Ascending aorta (tissue), 2 donors: ENCODE measurements around the gene TEX10. TPM values are rescaled to one million over a fixed set of nuclear protein-coding genes. Genes with fewer than 3 reads are reported as not detected.
"Not testable (repeated sequence)": the region's sequence is repeated elsewhere in the genome, so short reads cannot be mapped to it uniquely, and the experiment has no call there.

Source experiments
- DNase-seq, 2 donors: peaks; one replicate each; pipeline ENCODE4 v3.0.0-alpha.2; 2019; ENCODE audit warnings: low spot score in 2 of 2
- H3K27ac ChIP-seq, 2 donors: fragments of 200-600 bp; sonication (generic); one replicate each; pipeline ENCODE4 v1.5.1; 2016 to 2017; ENCODE audit warnings: mild to moderate bottlenecking in 1 of 2
- H3K27me3 ChIP-seq: fragments of 200-600 bp; sonication (generic); one replicate; pipeline ENCODE4 v1.5.1; 2017
- H3K36me3 ChIP-seq, 2 donors: fragments of 200-600 bp; sonication (generic); one replicate each; pipeline ENCODE4 v1.5.1; 2016
- H3K4me1 ChIP-seq, 2 donors: fragments of 200-600 bp; sonication (generic); one replicate each; pipeline ENCODE4 v1.5.1; 2016 to 2017; ENCODE audit warnings: mild to moderate bottlenecking in 1 of 2
- H3K4me3 ChIP-seq, 2 donors: fragments of 200-600 bp; sonication (generic); one replicate each; pipeline ENCODE4 v1.5.1; 2016 to 2017; ENCODE audit warnings: mild to moderate bottlenecking in 1 of 2
- H3K9me3 ChIP-seq, 2 donors: fragments of 200-600 bp; sonication (generic); one replicate each; pipeline ENCODE4 v1.5.1; 2016
- intact Hi-C: fragments of 100-400 bp; cut with DNase I; formaldehyde crosslinking; loops from one replicate; pipeline ENCODE4 v1.15.1; 2023
- total RNA-seq: library from RNA; depleted of rRNA; stranded (reverse); fragments of >200 nt; gene quantifications from one replicate; pipeline ENCODE4 v1.1.0, GENCODE V29; 2016
- TF ChIP-seq, protein P1 (sequence below), 3 experiments: fragments of 200-600 bp in 2 of 3; fragments of 450-650 bp in 1 of 3; sonication (generic) in 2 of 3; IDR thresholded peaks; one replicate each; pipeline ENCODE4 v1.5.1; 2016 to 2019; ENCODE audit warnings: antibody characterized with exemption in 3 of 3, mild to moderate bottlenecking in 1 of 3, moderate library complexity in 1 of 3

Gene TEX10
- total RNA-seq, 1 donor from 2014 or later, result 2.3 TPM

DNA sequence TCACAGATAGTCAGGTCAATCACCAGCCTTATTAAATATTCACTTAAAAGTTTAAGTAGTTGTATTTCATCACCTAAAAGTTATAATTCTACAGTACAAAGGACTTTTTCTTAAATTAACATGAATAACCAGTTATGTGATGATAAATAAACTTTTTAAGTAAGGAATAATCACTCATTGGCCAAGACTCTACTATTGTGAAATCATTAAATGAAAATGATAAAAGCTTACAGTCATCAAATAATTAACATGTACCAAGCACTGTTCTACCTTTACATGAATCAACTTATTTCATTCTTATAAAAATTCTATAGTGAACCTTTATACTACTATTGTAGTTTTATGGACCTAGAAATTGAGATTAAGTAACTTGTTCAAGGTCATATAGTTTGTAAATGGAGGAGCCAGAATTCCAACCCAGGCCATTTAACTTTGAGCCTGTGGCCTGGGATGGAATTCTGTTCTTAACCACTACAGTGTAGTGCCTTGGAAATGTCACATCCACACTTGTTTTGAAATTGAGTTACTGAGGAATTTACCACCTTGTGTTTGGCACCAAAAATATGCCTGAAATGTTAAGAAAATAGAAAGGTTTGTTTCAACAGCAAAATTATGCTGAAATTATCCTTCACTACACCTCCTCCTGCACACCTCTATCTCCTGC is 41.4 kb upstream of the TEX10 start:
- no peak overlapping the region for H3K4me3 ChIP-seq
- no peaks in the 10 kb centered on the region for H3K9me3 ChIP-seq
- DNase-seq, result no peak
- intact Hi-C loops, result no loop called here
- no peak overlapping the region for H3K27ac ChIP-seq
- no peaks in the 10 kb centered on the region for H3K4me1 ChIP-seq
- H3K27me3 ChIP-seq, result no peaks in the 10 kb centered on the region
- H3K36me3 ChIP-seq, result peaks cover 0 to 3% of the 10 kb centered on the region in 2 donors
- TF ChIP-seq, protein P1, sequence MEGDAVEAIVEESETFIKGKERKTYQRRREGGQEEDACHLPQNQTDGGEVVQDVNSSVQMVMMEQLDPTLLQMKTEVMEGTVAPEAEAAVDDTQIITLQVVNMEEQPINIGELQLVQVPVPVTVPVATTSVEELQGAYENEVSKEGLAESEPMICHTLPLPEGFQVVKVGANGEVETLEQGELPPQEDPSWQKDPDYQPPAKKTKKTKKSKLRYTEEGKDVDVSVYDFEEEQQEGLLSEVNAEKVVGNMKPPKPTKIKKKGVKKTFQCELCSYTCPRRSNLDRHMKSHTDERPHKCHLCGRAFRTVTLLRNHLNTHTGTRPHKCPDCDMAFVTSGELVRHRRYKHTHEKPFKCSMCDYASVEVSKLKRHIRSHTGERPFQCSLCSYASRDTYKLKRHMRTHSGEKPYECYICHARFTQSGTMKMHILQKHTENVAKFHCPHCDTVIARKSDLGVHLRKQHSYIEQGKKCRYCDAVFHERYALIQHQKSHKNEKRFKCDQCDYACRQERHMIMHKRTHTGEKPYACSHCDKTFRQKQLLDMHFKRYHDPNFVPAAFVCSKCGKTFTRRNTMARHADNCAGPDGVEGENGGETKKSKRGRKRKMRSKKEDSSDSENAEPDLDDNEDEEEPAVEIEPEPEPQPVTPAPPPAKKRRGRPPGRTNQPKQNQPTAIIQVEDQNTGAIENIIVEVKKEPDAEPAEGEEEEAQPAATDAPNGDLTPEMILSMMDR (IDR thresholded peaks at IDR 0.05), result no peak

DNA sequence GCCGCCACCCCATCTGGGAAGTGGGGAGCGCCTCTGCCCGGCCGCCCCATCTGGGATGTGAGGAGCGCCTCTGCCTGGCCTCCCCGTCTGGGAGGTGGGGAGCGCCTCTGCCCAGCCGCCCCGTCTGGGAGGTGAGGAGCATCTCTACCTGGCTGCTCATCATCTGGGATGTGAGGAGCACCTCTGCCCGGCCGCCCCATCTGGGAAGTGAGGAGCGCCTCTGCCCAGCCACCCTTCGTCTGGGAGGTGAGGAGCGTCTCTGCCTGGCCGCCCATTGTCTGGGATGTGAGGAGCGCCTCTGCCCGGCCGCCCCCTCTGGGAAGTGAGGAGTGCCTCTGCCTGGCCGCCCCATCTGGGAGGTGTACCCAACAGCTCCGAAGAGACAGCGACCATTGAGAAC is 40.2 kb upstream of the TEX10 start:
- H3K36me3 ChIP-seq, H3K27me3 ChIP-seq, H3K4me3 ChIP-seq, H3K27ac ChIP-seq, H3K4me1 ChIP-seq, H3K9me3 ChIP-seq, intact Hi-C loops, DNase-seq: not testable (repeated sequence)

DNA sequence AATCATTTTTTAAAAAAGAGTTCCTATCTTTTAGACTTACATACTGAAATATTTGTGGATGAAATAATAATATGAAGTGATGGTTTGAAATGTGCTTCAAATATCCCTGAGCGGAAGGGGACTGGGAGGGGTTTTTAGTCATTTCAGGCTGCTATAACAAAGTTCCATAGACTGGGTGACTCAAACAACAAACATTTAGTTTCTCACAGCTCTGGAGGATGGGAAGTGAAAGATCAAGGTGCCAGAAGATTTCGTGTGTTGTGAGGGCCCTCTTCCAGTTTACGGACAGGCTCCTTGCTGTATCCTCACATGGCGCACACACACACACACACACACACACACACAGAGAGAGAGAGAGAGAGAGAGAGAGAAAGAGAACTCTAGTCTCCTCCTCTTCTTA is 27.1 kb upstream of the TEX10 start:
- Histone ChIP-seq H3K27me3 (no peaks in the 10 kb centered on the region), H3K36me3 (no peaks in the 10 kb centered on the region), H3K27ac (no peak overlapping the region), H3K9me3 (no peaks in the 10 kb centered on the region), H3K4me3 (no peak overlapping the region), H3K4me1 (no peaks in the 10 kb centered on the region)
- TF ChIP-seq, protein P1 (IDR thresholded peaks at IDR 0.05), result no peak
- intact Hi-C loops, result no loop called here
- no peak for DNase-seq

DNA sequence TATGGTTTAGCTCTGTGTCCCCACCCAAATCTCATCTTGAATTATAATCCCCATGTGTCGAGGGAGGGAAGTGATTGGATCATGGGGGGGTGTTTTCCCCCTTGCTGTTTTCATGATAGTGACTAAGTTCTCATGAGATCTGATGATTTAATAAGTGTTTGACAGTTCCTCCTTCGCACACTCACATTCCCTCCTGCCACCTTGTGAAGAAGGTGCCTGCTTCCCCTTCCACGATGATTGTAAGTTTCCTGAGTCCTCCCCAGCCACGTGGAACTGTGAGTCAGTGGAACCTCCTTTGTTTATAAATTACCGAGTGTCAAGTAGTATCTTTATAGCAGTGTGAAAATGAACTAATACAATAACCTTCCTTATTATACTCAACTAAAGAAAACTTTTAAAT is 24.3 kb upstream of the TEX10 start:
- no peaks in the 10 kb centered on the region for H3K4me1 ChIP-seq
- H3K9me3 ChIP-seq, result no peaks in the 10 kb centered on the region
- TF ChIP-seq, protein P1 (IDR thresholded peaks at IDR 0.05), result no peak
- intact Hi-C loops, result no loop called here
- no peak for DNase-seq
- H3K27ac ChIP-seq, result no peak overlapping the region
- no peaks in the 10 kb centered on the region for H3K27me3 ChIP-seq
- no peak overlapping the region for H3K4me3 ChIP-seq
- no peaks in the 10 kb centered on the region for H3K36me3 ChIP-seq

DNA sequence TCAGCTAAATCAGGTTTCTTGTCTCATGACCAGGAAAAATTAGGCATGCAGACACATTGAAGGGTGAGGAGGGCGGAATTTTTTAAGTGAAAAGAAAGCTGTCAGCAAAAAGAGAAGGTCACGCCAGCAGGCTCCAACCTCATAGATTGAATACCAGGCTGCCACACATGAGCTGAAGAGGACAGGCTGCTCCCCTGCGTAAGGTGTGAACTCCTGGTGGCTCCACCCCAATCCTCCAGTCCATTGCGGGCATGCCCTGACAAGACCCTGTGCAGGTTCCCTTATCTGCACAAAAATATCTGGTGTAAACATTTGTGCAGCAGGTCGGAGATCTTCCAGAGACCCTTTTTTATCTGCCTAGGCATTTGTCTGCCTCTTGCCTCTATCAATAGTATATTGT is 22.9 kb upstream of the TEX10 start:
- no peak for DNase-seq
- TF ChIP-seq, protein P1 (IDR thresholded peaks at IDR 0.05), result no peak
- Histone ChIP-seq H3K27me3 (no peaks in the 10 kb centered on the region), H3K4me3 (no peak overlapping the region), H3K9me3 (no peaks in the 10 kb centered on the region), H3K36me3 (no peaks in the 10 kb centered on the region), H3K4me1 (no peaks in the 10 kb centered on the region), H3K27ac (no peak overlapping the region)
- intact Hi-C loops, result no loop called here

DNA sequence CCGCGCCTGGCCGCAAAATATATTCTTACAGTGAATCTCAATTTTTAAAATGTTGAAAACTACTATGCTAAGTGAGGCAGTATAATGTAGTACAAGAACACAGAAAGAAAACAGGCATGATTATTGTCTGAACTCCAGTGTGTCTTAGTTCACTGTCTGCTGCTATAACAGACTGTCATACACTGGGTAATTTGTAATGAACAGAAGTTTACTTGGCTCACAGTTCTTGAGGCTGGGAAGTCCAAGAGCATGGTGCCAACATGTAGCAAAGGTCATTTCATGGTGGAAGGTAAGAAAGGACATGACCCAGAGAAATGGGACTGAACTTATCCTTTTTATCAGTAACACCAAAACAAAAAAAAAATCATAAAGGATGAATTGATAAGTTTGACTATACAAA is 19.9 kb upstream of the TEX10 start:
- no peaks in the 10 kb centered on the region for H3K4me1 ChIP-seq
- H3K36me3 ChIP-seq, result no peaks in the 10 kb centered on the region
- H3K27me3 ChIP-seq, result no peaks in the 10 kb centered on the region
- TF ChIP-seq, protein P1 (IDR thresholded peaks at IDR 0.05), result no peak
- H3K4me3 ChIP-seq, result no peak overlapping the region
- DNase-seq, result no peak
- H3K9me3 ChIP-seq, result no peaks in the 10 kb centered on the region
- intact Hi-C loops, result no loop called here
- H3K27ac ChIP-seq, result no peak overlapping the region
